HepG2 (cell line): ENCODE data around the gene ALX4. TPM values are rescaled to one million over a fixed set of nuclear protein-coding genes. Genes with fewer than 3 reads are reported as not detected.
A peak's percentile ranks its signal among the peaks of the same experiment; 100 is the strongest.

Source experiments
- ATF7 ChIP-seq, 2 experiments: fragments of 450-650 bp in 1 of 2; sonication (generic) in 1 of 2; formaldehyde crosslinking in 1 of 2; IDR thresholded peaks; 2 replicates each; pipeline versions ENCODE4 v1.4.0 to v1.6.1; 2016 to 2020; ENCODE audit warnings: antibody characterized with exemption in 1 of 2, mild to moderate bottlenecking in 1 of 2, missing genetic modification reagents in 1 of 2
- CCDC6 ChIP-seq: sonication (generic); formaldehyde crosslinking; IDR thresholded peaks from 2 replicates; pipeline ENCODE4 v1.8.1; 2022; ENCODE audit warnings: mild to moderate bottlenecking, missing genetic modification reagents, moderate library complexity
- CHD4 ChIP-seq: fragments of 200-600 bp; sonication (generic); IDR thresholded peaks from 2 replicates; pipeline ENCODE4 v1.7.0; 2017; ENCODE audit warnings: mild to moderate bottlenecking, low read length, borderline replicate concordance
- DNMT3B ChIP-seq: conservative IDR thresholded peaks from 2 replicates; pipeline ENCODE4 v1.6.1; 2016; ENCODE audit warnings: missing biosample characterization, control low read depth
- FOXM1 ChIP-seq: sonication (generic); formaldehyde crosslinking; IDR thresholded peaks from 2 replicates; pipeline ENCODE4 v1.5.0; 2020; ENCODE audit warnings: missing genetic modification reagents
- GATAD2A ChIP-seq: IDR thresholded peaks from 2 replicates; pipeline ENCODE4 v1.6.1; 2016
- GZF1 ChIP-seq: sonication (generic); formaldehyde crosslinking; IDR thresholded peaks from 2 replicates; pipeline ENCODE4 v1.5.1; 2020; ENCODE audit warnings: mild to moderate bottlenecking, missing genetic modification reagents
- HOXA5 ChIP-seq: sonication (generic); formaldehyde crosslinking; IDR thresholded peaks from 2 replicates; pipeline ENCODE4 v1.4.0; 2020; ENCODE audit warnings: missing genetic modification reagents
- KMT2B ChIP-seq: IDR thresholded peaks from 2 replicates; pipeline ENCODE4 v1.6.1; 2016; ENCODE audit warnings: missing genetic modification reagents, missing compliant biosample characterization
- TARDBP ChIP-seq: sonication (generic); formaldehyde crosslinking; IDR thresholded peaks from 2 replicates; pipeline ENCODE4 v1.8.0; 2022; ENCODE audit warnings: mild to moderate bottlenecking, missing genetic modification reagents
- TOPORS ChIP-seq: sonication (generic); formaldehyde crosslinking; IDR thresholded peaks from 2 replicates; pipeline ENCODE4 v1.8.0; 2023; ENCODE audit warnings: mild to moderate bottlenecking, missing genetic modification reagents
- ZBTB42 ChIP-seq: sonication (generic); formaldehyde crosslinking; IDR thresholded peaks from 2 replicates; pipeline ENCODE4 v1.5.0; 2020; ENCODE audit warnings: mild to moderate bottlenecking, missing genetic modification reagents
- ZEB1 ChIP-seq: IDR thresholded peaks from 2 replicates; pipeline ENCODE4 v1.6.1; 2012; ENCODE audit warnings: mild to moderate bottlenecking, low read depth, inconsistent platforms; ENCODE audit not compliant: insufficient replicate concordance
- ZIK1 ChIP-seq: sonication (generic); formaldehyde crosslinking; IDR thresholded peaks from 2 replicates; pipeline ENCODE4 v1.5.0; 2020; ENCODE audit warnings: mild to moderate bottlenecking, low read depth, missing genetic modification reagents, borderline replicate concordance
- ZNF264 ChIP-seq: sonication (generic); formaldehyde crosslinking; IDR thresholded peaks from 2 replicates; pipeline ENCODE4 v1.4.0; 2020; ENCODE audit warnings: missing genetic modification reagents
- ZNF326 ChIP-seq: sonication (generic); formaldehyde crosslinking; IDR thresholded peaks from 2 replicates; pipeline ENCODE4 v1.4.0; 2020; ENCODE audit warnings: missing genetic modification reagents, borderline replicate concordance
- ZNF331 ChIP-seq: sonication (generic); formaldehyde crosslinking; IDR thresholded peaks from 2 replicates; pipeline ENCODE4 v1.4.0; 2020; ENCODE audit warnings: missing genetic modification reagents
- ZNF576 ChIP-seq: sonication (generic); formaldehyde crosslinking; IDR thresholded peaks from 2 replicates; pipeline ENCODE4 v1.4.0; 2020; ENCODE audit warnings: mild to moderate bottlenecking, missing genetic modification reagents
- ZNF709 ChIP-seq: sonication (generic); formaldehyde crosslinking; IDR thresholded peaks from 2 replicates; pipeline ENCODE4 v1.5.0; 2020; ENCODE audit warnings: mild to moderate bottlenecking, missing genetic modification reagents
- ZNF772 ChIP-seq: sonication (generic); formaldehyde crosslinking; IDR thresholded peaks from 2 replicates; pipeline ENCODE4 v1.5.0; 2020; ENCODE audit warnings: mild to moderate bottlenecking, missing genetic modification reagents
- polyA plus RNA-seq, 8 experiments: library from polyadenylated mRNA; depleted of rRNA in 3 of 8; stranded (reverse) in 7 of 8; unstranded in 1 of 8; fragments of >200 nt; fragmentation: Illumina TruSeq in 4 of 8; extraction: Trizol in 4 of 8; gene quantifications; 2 replicates each; pipeline versions ENCODE4 v1.2.1 to v1.2.3, GENCODE V29; 2011 to 2016; ENCODE audit warnings: low read depth in 4 of 8, missing spikeins in 1 of 8, mixed read lengths in 1 of 8; ENCODE audit not compliant: insufficient read depth in 1 of 8
- total RNA-seq, 5 experiments: library from RNA; depleted of rRNA; stranded (reverse); fragments of >200 nt; fragmentation: Illumina TruSeq; extraction: Trizol; gene quantifications; 2 replicates each; pipeline ENCODE4 v1.2.3, GENCODE V29; 2016; ENCODE audit warnings: low read depth in 1 of 5
- TF ChIP-seq, protein P1 (sequence below), 2 experiments: sonication (generic) in 1 of 2; formaldehyde crosslinking in 1 of 2; IDR thresholded peaks; 2 replicates each; pipeline versions ENCODE4 v1.6.1 to v1.9.0; 2014 to 2022; ENCODE audit warnings: antibody characterized with exemption in 1 of 2, borderline replicate concordance in 1 of 2, inconsistent platforms in 1 of 2, low read depth in 1 of 2, missing genetic modification reagents in 1 of 2
- TF ChIP-seq, protein P2 (sequence below): sonication (generic); formaldehyde crosslinking; IDR thresholded peaks from 2 replicates; pipeline ENCODE4 v1.5.0; 2020; ENCODE audit warnings: mild to moderate bottlenecking, missing genetic modification reagents

Gene ALX4
- total and polyA plus RNA-seq, 2 of the 13 experiments (the other 11 are each of a cell fraction or from before 2014, with no cell fraction given) = not detected

DNA sequence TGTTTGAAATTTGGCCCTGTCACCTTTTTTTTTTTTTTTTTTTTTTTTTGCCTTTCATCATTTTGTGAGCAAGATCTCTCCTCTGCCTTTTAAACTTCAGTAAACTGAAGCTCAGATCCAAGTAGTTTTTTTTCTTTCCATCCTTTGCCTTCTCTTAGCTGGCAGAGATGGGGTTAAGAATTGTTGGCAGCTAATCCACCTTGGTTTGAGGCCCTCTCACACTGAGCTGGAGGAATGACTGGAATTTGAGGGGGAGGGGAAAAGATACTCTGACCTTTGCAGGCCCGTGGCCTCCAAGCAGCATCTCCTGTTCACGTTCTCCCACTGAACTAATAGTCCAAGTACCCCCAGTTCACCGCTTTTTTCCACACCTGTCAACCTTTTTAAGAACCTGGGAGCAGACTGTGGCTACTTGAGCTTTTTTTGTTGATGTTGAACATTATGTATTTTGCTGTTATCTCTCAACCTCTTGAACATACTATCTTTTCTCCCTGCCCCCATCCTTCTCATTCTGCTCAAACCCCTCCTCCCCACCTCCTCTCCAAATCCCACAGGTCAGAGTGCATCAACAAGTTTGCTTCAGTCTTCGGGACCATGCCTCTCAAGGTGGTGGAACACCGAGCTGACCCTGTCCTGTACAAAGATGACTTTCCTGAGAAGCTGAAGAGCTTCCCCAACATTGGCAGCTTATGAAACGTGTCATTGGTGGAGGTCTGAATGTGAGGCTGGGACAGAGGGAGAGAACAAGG is 66.2 kb downstream of the ALX4 start (continued):
- TF ChIP-seq, protein P1, sequence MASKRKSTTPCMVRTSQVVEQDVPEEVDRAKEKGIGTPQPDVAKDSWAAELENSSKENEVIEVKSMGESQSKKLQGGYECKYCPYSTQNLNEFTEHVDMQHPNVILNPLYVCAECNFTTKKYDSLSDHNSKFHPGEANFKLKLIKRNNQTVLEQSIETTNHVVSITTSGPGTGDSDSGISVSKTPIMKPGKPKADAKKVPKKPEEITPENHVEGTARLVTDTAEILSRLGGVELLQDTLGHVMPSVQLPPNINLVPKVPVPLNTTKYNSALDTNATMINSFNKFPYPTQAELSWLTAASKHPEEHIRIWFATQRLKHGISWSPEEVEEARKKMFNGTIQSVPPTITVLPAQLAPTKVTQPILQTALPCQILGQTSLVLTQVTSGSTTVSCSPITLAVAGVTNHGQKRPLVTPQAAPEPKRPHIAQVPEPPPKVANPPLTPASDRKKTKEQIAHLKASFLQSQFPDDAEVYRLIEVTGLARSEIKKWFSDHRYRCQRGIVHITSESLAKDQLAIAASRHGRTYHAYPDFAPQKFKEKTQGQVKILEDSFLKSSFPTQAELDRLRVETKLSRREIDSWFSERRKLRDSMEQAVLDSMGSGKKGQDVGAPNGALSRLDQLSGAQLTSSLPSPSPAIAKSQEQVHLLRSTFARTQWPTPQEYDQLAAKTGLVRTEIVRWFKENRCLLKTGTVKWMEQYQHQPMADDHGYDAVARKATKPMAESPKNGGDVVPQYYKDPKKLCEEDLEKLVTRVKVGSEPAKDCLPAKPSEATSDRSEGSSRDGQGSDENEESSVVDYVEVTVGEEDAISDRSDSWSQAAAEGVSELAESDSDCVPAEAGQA (IDR thresholded peaks at IDR 0.05; ENCODE audit: low read depth) = no peak
- TF ChIP-seq, protein P1 (CRISPR knock-in tag; IDR thresholded peaks at IDR 0.05; ENCODE audit: borderline replicate concordance) = no peak
- no peak for TF ChIP-seq ZBTB42 (CRISPR knock-in tag)
- TF ChIP-seq GZF1 = no peak
- TF ChIP-seq ZIK1 (CRISPR knock-in tag) = no peak
- TF ChIP-seq ZEB1 = peak; percentile 66
- no peak for TF ChIP-seq DNMT3B (CRISPR knock-in tag)
- no peak for TF ChIP-seq ZNF576 (CRISPR knock-in tag)
- TF ChIP-seq GATAD2A (CRISPR knock-in tag) = peak; percentile 83
- TF ChIP-seq FOXM1 (CRISPR knock-in tag) = no peak
- peak; percentile 27; the same call in 1 of the 2 replicates for TF ChIP-seq TARDBP (CRISPR knock-in tag)
- TF ChIP-seq CHD4 = no peak
- TF ChIP-seq ZNF772 (CRISPR knock-in tag) = 0 out of 2 replicates have a peak, but pooled peaks have one; percentile 48
- TF ChIP-seq, protein P2, sequence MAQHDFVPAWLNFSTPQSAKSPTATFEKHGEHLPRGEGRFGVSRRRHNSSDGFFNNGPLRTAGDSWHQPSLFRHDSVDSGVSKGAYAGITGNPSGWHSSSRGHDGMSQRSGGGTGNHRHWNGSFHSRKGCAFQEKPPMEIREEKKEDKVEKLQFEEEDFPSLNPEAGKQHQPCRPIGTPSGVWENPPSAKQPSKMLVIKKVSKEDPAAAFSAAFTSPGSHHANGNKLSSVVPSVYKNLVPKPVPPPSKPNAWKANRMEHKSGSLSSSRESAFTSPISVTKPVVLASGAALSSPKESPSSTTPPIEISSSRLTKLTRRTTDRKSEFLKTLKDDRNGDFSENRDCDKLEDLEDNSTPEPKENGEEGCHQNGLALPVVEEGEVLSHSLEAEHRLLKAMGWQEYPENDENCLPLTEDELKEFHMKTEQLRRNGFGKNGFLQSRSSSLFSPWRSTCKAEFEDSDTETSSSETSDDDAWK (CRISPR knock-in tag) = no peak
- no peak for TF ChIP-seq ATF7 (IDR thresholded peaks at IDR 0.05)
- TF ChIP-seq ATF7 (CRISPR knock-in tag; IDR thresholded peaks at IDR 0.05) = no peak
- TF ChIP-seq HOXA5 (CRISPR knock-in tag) = no peak
- TF ChIP-seq ZNF331 (CRISPR knock-in tag) = 0 out of 2 replicates have a peak, but pooled peaks have one; percentile 44
- no peak for TF ChIP-seq ZNF326 (CRISPR knock-in tag)
- TF ChIP-seq ZNF709 (CRISPR knock-in tag) = no peak
- 0 out of 2 replicates have a peak, but pooled peaks have one; percentile 30 for TF ChIP-seq KMT2B (CRISPR knock-in tag)
- TF ChIP-seq TOPORS (CRISPR knock-in tag) = no peak
- TF ChIP-seq CCDC6 (CRISPR knock-in tag) = no peak
- peak; percentile 97 for TF ChIP-seq ZNF264 (CRISPR knock-in tag)
